HG03097 (cell line): ENCODE results near the gene STK32C.
"Not testable (repeated sequence)": the region's sequence is repeated elsewhere in the genome, so short reads cannot be mapped to it uniquely, and the experiment has no call there.

Experiments
- ATAC-seq: cut with Tn5 transposase; IDR thresholded peaks from one replicate; pipeline ENCODE4 v1.9.1; 2021; ENCODE audit not compliant: unreplicated experiment, low FRiP score

STK32C gene

GRCh38 chr10:132303361-132304115 is 4.2 kb downstream of the STK32C start:
- no peak for ATAC-seq

GRCh38 chr10:132302421-132303310 is 5.1 kb downstream of the STK32C start:
- ATAC-seq: no peak

- no peak for ATAC-seq
Observed at GRCh38 chr10:132301371-132302330, 6.1 kb downstream of the STK32C start.

GRCh38 chr10:132300582-132300981 is 7.2 kb downstream of the STK32C start:
- ATAC-seq: no peak

GRCh38 chr10:132299371-132300336 is 8.1 kb downstream of the STK32C start:
- no peak for ATAC-seq

- no peak for ATAC-seq
Observed at GRCh38 chr10:132298038-132298881, 9.5 kb downstream of the STK32C start.

- no peak for ATAC-seq
Observed at GRCh38 chr10:132297526-132297925, 10.2 kb downstream of the STK32C start.

- no peak for ATAC-seq
Observed at GRCh38 chr10:132296666-132297443, 10.9 kb downstream of the STK32C start.

GRCh38 chr10:132295481-132295880 is 12.3 kb downstream of the STK32C start:
- not testable (repeated sequence) for ATAC-seq

GRCh38 chr10:132294561-132295318 is 13.0 kb downstream of the STK32C start:
- no peak for ATAC-seq

GRCh38 chr10:132293813-132294520 is 13.8 kb downstream of the STK32C start:
- ATAC-seq: no peak

- ATAC-seq: no peak
Observed at GRCh38 chr10:132293201-132293812, 14.4 kb downstream of the STK32C start.

GRCh38 chr10:132292287-132293200 is 15.2 kb downstream of the STK32C start:
- ATAC-seq: no peak

GRCh38 chr10:132291826-132292225 is 15.9 kb downstream of the STK32C start:
- no peak for ATAC-seq

- no peak for ATAC-seq
Observed at GRCh38 chr10:132290631-132291030, 17.1 kb downstream of the STK32C start.
